ENCODE data around the gene CDC25C.
A peak's percentile ranks its signal among the peaks of the same experiment; 100 is the strongest.

The CDC25C gene

GRCh38 chr5:138331449-138332368 lies at the start of gene CDC25C:
Gene CDC25C (minus strand): TSS chr5:138331804. CDS start chr5:138331180, 624 bp downstream.
- peak; percentile 95 for DNase-seq (ENCODE audit: low read depth)

- no peak for DNase-seq (ENCODE audit: low read depth)
Measured at GRCh38 chr5:138372653-138373052, 41.0 kb upstream of the CDC25C start.

- no peak for DNase-seq (ENCODE audit: low read depth)
Measured at GRCh38 chr5:138372225-138372624, 40.6 kb upstream of the CDC25C start.

GRCh38 chr5:138371454-138371853 lies 39.9 kb upstream of the CDC25C start:
- DNase-seq (ENCODE audit: low read depth), result no peak

- no peak for DNase-seq (ENCODE audit: low read depth)
Measured at GRCh38 chr5:138370537-138370936, 38.9 kb upstream of the CDC25C start.

- DNase-seq (ENCODE audit: low read depth), result no peak
Measured at GRCh38 chr5:138369706-138370105, 38.1 kb upstream of the CDC25C start.

GRCh38 chr5:138369261-138369660 lies 37.7 kb upstream of the CDC25C start:
- DNase-seq (ENCODE audit: low read depth), result no peak

- no peak for DNase-seq (ENCODE audit: low read depth)
Measured at GRCh38 chr5:138366632-138367382, 35.2 kb upstream of the CDC25C start.

- DNase-seq (ENCODE audit: low read depth), result no peak
Measured at GRCh38 chr5:138364576-138364975, 33.0 kb upstream of the CDC25C start.

- no peak for DNase-seq (ENCODE audit: low read depth)
Measured at GRCh38 chr5:138360941-138361452, 29.4 kb upstream of the CDC25C start.

- no peak for DNase-seq (ENCODE audit: low read depth)
Measured at GRCh38 chr5:138359621-138360020, 28.0 kb upstream of the CDC25C start.

- peak; percentile 43 for DNase-seq (ENCODE audit: low read depth)
Measured at GRCh38 chr5:138354926-138355378, 23.3 kb upstream of the CDC25C start.

- DNase-seq (ENCODE audit: low read depth), result no peak
Measured at GRCh38 chr5:138354387-138354786, 22.8 kb upstream of the CDC25C start.

GRCh38 chr5:138353560-138354080 lies 22.0 kb upstream of the CDC25C start:
- DNase-seq (ENCODE audit: low read depth), result no peak

GRCh38 chr5:138352722-138353559 lies 21.3 kb upstream of the CDC25C start:
- DNase-seq (ENCODE audit: low read depth), result peak; percentile 59

- DNase-seq (ENCODE audit: low read depth), result peak; percentile 91
Measured at GRCh38 chr5:138352071-138352721, 20.6 kb upstream of the CDC25C start, which contains the start of gene KDM3B. Gene KDM3B (plus strand): TSS chr5:138352685. CDS start chr5:138352796, 111 bp downstream.

- DNase-seq (ENCODE audit: low read depth), result no peak
Measured at GRCh38 chr5:138351517-138351916, 19.9 kb upstream of the CDC25C start.

- no peak for DNase-seq (ENCODE audit: low read depth)
Measured at GRCh38 chr5:138351056-138351455, 19.5 kb upstream of the CDC25C start.

GRCh38 chr5:138350563-138350890 lies 18.9 kb upstream of the CDC25C start:
- DNase-seq (ENCODE audit: low read depth), result no peak

GRCh38 chr5:138349852-138350562 lies 18.4 kb upstream of the CDC25C start:
- DNase-seq (ENCODE audit: low read depth), result no peak

All from activated T-cell treated with anti-CD3 and anti-CD28 coated beads for 24 hours (primary cell).